GM19438 (cell line): Measurements from ENCODE around the gene RABGEF1.
"Not testable (repeated sequence)": the region's sequence is repeated elsewhere in the genome, so short reads cannot be mapped to it uniquely, and the experiment has no call there.

Experiments used
- ATAC-seq: cut with Tn5 transposase; IDR thresholded peaks from one replicate; pipeline ENCODE4 v1.9.1; 2021; ENCODE audit warnings: low read depth; ENCODE audit not compliant: unreplicated experiment

Gene RABGEF1

DNA sequence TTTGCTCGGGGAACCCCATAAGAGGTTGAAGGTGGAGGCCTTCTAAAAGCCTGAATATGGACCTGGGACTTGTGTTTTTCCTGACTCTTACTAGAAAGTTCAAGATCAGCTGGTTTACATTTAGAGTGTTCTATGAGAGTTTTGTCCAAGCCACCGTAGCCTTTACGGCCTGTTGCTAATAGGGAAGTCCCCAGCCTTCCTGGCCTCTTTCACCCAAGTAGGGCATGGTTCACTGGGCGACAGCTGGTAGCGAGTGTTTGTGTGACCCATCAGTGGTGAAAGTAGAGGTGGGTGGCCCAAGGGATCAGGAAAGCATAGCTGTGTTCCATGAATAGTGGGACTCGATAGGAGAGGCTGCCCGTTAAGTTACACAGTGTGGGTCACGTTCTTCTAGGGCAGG, 60.1 kb downstream of the RABGEF1 start:
- no peak for ATAC-seq

DNA sequence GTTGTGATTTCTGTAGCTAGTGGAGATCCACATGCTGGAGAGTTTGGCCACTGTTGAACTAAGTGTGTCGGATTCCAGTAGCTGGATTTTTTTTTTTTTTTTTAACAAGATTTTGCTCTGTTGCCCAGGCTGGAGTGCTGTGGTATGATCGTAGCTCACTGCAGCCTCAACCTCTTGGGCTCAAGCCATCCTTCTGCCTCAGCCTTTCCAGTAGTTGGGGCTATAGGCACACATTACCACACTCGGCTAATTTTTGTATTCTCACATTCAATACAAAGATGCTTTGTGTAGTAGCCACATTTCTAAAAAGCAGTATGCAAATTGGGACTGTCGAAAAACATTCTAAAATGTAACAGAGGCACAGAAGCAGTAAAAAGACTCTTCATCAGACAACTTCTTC, 63.5 kb downstream of the RABGEF1 start:
- ATAC-seq: no peak

DNA sequence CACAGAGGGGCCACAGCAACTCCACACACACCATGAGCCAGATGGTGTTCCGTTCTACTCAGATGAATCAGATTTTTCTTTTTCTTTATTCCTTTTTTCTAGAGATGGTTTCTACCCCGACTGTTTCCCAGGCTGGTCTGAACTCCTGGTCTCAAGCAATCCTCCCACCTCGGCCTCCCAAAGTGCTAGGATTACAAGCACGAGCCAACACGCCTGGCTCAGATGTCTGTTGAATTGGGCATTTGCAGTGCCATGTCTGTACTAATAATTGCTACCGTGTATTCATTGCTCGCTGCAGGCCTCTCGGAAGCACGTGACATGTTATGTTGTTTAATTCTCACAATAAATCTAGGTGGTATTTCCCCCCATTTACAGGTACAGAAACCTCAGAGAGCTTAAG, 67.2 kb downstream of the RABGEF1 start:
- no peak for ATAC-seq

DNA sequence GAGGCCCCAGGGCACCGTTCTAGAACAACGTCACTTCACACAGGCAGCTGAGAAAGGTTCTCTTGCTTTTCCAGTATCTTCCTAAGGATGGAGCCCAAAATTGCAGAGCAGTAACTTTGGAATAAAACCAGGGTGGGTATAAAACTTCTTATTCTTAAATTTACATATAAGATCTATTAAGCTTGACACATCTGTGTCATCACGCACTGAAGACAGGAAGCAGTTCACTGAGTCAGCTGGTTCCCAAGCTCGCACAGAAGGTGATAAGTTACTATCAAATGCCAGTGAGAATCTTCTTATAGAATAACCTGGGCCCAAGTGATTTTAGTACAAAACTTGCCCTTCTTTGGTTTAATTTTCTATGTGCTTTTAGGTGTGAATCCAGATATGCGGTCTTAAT, 70.2 kb downstream of the RABGEF1 start:
- no peak for ATAC-seq

DNA sequence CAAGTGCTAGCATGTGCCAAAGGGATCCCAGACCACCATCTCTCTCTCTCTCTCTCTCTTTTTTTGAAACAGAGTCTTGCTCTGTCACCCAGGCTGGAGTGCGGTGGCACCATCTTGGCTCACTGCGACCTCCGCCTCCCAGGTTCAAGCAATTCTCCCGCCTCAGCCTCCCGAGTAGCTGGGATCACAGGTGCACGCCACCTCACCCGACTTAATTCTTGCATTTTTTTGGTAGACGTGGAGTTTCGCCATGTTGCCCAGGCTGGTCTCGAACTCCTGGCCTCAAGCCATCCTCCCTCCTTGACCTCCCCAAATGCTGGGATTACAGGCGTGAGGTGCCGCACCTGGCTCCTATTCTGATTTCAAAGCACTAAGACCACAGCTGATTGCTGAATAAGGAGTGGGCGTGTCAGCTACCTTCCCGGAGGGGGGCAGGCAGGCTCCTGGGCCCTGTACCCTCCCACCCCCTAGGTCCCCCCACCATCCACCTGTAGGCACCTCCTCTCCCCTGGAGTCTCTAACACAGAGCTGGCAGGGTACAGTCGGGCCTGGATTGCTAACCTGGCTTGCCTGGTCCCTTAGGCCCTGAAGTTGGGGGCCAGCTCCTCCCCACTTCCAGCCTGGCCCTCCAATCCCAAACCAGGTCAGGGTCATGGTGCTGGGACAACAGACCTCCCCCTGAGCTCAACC, 74.8 kb downstream of the RABGEF1 start:
- ATAC-seq: not testable (repeated sequence)

DNA sequence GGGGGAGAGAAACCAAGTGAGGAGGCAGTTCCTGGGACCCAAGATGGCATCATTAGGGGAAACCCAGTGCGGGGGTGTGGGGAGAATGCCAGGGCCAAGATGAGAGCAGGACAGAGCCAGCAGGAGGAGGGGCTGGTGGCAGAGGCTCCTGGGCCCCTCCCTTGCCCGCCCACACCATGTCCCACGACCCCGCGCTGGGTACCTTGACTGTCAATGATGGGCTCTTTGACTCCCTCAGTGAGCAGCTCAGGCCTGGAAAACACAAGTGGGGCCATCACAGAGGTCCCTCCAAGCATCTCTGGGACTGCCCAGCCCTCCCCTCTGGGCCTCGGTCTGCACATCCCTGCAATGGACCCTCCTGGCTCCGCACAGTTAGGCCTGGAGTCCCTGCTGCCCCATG, 75.4 kb downstream of the RABGEF1 start:
- no peak for ATAC-seq

DNA sequence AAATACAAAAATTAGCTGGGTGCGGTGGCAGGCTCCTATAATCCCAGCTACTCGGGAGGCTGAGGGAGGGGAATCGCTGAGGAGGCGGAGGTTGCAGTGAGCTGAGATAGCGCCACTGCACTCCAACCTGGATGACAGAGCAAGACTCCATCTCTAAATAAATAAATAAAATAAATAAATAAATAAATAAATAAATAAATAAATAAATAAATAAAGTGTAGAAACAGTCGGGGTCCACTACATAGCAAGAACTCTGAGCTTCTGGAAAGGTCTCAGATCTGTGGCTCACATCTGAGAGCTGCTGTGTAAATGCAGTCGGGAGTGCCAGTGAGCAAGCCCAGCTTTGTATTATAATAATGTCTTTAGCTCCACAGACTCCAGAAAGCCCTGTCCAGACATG, 76.1 kb downstream of the RABGEF1 start:
- ATAC-seq: not testable (repeated sequence)

DNA sequence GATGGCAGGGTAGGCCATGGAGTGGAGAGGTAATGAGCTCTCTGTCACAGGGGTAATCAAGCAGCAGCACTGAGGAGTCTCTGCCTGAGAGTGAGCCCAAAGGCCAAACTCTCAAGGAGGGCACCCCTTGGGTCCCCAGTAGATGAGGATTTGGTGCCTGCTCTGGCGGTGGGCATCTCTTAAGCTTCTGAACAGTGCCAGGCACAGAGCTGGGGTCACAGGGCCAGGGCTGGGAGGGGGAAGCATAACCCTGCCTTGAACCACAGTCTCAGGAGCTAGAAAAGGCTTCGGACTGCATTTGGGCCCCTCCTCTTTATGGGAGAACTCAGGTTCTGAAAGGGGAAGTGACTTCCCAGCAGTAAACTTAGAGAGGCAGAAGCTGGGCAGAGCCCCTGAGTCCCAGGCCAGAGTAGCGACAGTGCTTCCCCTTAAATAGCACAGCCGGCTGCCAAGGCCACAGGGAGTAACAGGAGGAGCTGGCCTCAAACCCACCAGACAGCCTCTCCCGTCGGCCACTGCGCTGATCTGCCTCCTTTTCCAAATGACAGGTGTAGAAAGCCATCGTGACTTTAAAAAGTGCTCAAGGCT, 76.8 kb downstream of the RABGEF1 start:
- not testable (repeated sequence) for ATAC-seq

DNA sequence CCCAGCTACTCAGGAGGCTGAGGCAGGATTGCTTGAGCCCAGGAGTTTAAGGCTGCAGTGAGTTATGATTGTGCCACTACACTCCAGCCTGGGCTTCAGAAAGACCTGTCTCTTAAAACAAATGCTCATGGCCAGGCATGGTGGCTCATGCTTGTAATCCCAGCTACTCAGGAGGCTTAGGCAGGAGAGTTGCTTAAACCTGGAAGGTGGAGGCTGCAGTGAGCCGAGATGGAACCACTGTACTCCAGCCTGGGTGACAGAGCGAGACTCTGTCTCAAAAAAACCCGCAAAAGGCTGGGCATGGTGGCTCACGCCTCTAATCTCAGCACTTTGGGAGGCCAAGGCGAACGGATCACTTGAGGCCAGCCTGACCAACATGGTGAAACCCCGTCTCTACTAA, 77.4 kb downstream of the RABGEF1 start:
- not testable (repeated sequence) for ATAC-seq

DNA sequence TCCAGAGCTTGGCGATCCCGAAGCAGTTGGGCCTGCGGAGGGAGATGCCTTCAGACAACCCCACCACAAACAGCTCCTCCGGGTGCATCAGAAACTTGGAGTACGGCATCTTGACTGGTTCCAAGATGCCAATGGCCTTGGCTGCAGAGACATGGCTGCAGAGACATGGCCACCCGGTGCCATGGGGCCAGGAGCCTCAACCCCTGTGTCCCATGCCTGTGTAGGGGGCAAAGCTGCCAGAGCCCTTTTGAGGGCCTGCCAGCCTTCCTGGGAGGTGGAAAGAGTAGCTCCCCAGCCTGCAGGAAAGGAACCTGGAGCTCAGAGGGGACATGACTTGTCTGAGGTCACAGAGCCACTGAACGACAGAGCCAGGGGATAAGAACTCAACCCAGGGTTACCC, 83.5 kb downstream of the RABGEF1 start:
- ATAC-seq: no peak

DNA sequence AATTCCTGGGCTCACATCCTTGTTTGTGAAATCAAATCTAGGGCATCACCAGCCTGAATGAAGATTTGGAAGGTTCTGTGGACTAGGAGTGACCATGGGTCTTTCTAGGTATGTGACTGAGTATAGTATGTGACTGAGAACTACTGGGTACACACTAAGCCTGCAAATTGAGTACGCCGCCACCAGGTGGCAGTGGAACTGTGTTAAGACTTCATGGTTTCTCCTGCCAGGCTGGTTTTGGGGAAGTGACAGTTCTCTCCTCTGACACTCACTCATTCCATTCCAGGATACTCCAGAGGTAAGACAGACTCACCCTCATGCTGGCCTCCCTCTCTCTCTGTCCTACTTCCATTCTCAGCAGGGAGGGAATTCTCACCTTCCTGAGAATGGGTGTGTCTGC, 85.0 kb downstream of the RABGEF1 start:
- ATAC-seq: not testable (repeated sequence)

DNA sequence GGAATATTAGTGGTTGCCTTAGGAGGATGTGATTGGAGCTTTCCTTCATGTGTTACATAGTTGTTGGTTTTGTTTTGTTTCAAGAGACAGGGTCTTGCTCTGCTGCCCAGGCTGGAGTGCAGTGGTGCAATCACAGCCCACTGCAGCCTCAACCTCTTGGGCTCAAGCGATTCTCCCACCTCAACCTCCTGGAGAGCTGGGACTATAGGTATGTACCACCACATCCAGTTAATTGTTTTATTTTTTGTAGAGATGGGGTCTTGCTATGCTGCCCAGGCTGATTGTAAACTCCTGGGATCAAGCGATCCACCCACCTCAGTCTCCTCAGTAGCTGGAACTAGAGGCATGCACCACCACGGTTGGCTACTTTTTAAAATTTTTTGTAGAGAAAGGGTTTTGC, 86.1 kb downstream of the RABGEF1 start:
- no peak for ATAC-seq

DNA sequence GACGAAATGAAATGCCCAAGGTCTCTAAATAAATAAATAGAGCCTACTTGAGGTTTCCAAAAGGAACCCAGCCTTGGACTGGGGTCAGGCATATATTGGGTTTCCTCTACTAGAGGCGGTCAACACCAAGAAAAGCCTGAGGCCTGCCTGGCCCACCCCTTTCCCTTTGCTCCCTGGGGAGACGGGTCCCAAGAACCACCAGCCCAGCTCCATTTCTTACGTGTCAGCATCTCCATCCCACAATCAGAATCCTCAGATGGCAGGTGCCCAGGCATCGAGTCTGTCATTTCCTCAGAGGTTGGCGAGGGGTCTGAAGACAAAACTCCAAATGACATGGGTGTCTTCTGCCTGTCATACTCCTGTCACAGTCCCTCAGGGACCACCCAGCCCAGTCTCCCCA, 90.4 kb downstream of the RABGEF1 start:
- ATAC-seq: not testable (repeated sequence)

DNA sequence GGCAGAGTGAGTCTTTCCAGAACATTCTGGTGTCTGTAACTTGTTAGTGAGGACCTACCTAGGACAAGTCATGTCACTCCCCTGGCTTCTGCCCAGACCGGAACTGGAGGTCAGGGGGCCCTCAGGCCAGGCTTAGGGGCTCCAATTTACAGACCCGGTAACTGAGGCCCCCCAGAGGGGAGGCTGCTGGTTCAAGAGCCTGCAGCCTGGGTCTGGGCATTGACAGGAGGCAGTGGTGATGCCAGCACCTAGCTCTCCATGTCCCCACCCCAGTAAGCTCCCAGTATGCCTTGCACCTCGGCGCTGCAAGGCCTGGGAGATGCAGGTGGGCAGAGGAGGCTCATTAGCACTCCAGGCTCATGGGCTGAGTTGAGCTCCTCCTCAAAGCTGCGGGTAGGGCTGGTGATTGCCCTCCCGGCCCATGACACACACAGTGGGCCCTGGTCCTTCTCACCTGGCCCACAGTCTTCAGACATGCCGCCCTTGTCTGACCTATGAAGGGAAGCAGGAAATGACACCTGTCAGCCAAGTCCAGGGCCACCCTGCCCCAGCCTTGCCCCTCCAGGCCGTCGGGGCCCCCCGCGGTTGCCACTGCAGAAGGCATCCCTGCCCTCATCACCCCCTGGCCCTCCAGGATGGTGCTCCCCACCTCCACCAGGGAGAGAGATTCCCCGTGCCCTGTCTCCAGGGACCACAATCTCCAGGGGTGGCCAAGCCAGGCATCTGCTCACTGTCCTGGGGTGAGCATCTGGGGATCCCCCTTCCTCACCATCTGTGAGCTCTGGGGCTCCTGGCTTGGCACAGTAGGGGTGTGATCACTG, 92.2 kb downstream of the RABGEF1 start:
- no peak for ATAC-seq

DNA sequence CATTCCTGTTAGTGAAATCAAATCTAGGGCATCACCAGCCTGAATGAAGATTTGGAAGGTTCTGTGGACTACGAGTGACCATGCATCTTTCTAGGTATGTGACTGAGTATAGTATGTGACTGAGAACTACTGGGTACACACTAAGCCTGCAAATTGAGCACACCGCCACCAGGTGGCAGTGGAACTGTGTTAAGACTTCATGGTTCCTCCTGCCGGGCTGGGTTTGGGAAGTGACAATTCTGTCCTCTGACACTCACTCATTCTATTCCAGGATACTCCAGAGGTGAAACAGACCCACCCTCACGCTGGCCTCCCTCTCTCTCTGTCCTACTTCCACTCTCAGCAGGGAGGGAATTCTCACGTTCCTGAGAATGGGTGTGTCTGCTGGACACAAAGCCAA, 96.5 kb downstream of the RABGEF1 start:
- ATAC-seq: no peak

DNA sequence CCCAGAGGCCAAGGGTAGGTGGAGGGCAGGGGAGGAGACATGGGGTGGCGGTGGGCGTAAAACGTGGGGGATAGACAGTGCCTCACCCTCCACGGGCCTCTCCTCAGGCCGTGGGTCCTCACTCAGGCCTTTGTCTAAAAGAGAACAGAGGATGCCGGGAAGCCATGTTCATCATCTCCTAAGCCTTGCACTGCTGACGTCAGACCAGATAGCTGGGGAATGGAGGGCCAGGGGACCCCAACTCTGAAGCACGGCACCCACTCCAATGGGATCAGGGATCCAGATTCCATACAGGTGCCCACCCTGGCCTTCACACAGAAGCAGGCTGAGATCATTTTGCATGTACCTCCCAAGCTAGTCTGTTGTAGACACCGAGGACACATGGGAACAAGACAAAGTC, 97.1 kb downstream of the RABGEF1 start:
- ATAC-seq: no peak

DNA sequence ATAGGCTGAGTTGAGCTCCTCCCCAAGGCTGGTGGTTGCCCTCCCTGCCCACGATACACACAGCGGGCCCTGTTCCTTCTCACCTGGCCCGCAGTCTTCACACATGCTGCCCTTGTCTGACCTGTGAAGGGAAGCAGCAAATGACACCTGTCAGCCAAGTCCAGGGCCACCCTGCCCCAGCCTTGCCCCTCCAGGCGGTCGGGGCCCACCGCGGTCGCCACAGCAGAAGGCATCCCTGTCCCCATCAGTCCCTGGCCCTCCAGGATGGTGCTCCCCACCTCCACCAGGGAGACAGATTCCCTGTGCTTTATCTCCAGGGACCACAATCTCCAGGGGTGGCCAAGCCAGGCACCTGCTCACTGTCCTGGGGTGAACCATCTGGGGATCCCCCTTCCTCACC, 99.3 kb downstream of the RABGEF1 start:
- no peak for ATAC-seq

DNA sequence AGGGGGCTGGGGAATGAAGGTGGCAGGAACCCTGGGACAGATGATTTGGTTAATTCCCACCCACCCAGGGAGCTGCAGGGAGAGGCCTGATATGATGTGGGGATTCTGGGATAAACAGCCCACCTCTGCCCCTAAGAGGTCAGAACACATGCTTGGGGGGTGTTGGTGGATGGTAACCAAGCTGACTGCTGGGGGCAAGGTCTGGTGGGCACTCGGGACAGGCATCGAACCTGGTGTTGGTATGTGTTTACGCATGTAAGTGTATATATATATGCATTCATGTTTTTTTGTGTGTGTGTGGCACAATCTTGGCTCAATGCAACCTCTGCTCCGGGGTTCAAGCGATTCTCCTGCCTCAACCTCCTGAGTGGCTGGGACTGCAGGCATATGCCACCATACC, 99.8 kb downstream of the RABGEF1 start:
- no peak for ATAC-seq

DNA sequence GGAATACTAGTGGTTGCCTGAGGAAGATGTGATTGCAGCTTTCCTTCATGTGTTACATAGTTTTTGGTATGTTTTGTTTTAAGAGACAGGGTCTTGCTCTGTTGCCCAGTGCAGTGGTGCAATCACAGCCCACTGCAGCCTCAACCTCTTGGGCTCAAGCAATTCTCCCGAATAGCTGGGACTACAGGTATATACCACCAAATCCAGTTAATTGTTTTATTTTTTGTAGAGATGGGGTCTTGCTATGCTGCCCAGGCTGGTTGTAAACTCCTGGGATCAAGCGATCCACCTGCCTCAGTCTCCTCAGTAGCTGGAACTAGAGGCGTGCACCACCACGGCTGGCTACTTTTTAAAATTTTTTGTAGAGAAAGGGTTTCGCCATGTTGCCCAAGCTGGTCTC, 101.4 kb downstream of the RABGEF1 start:
- no peak for ATAC-seq

DNA sequence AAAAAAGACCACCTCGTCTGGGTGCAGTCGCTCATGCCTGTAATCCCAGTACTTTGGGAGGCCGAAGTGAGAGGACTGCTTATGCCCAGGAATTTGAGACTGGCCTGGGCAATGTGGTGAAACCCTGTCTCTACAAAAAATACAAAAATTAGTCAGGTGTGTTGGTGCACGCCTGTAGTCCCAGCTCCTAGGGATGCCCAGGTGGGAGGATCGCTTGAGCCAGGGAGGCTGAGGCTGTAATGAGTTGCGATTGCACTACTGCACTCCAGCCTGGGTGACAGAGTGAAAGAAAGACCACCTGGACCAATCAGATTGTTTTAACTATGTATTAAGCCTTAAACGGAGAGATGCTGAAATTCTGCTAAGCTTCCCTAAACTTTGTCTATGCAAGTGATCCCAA, 103.0 kb downstream of the RABGEF1 start:
- not testable (repeated sequence) for ATAC-seq

DNA sequence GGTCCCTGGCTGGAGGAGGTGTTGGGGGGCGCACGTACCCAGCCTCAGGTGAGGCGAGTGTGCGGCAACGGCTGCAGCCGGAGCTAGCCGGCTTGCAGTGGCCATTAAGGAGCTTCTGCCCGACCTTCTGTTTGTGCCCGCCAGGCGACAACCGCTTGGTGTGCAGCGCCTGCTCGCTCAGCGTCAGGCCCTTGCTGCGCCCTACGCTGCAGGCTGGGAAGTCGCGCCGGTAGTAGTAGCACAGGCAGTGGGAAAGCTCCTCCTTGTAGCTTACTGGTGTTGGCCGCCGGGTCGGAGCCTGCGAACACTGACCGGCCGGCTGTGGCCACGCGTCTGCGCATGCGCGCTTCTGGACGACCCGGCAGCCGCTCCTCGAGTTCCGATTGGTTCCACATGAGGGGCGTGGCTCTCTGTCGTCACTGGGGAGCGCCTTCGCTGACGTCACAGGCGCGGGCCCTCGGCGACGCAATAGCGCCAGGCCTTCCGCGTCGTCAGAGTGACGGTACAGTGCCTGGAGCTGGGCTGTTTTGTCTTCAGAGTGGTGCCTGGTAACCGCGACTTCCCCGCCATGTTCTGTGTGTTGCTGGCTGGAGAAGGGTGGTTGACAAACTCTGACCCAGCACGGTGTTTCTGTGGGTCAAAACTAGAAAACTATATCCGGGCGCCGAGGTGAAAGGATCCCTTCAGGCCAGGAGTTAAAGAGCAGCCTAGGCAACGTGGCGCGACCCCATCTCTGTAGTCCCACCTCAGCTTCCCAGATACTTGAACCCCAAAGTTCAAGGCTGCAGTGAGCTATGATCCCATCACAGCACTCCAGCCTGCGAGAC, 104.2 kb downstream of the RABGEF1 start:
- peak; percentile 95 for ATAC-seq
